HepG2 (cell line): ENCODE data around the gene GYPA. TPM values are rescaled to one million over a fixed set of nuclear protein-coding genes. Genes with fewer than 3 reads are reported as not detected.
"Not testable (repeated sequence)": the region's sequence is repeated elsewhere in the genome, so short reads cannot be mapped to it uniquely, and the experiment has no call there.

ENCODE experiments used
- ATAC-seq: fragments of 200-7000 bp; cut with Tn5 transposase; 3 replicates; pipeline ENCODE4 v1.9.1; 2020; ENCODE audit warnings: mild to moderate bottlenecking, moderate library complexity
- BruUV-seq: library from RNA; stranded (reverse); fragments of 400-500 nt; replicated peaks from 2 replicates; lab custom pipeline; 2021; lab: Mats Ljungman, UMichigan
- CTCF ChIA-PET: fragments of 300-600 bp; formaldehyde crosslinking; extraction: SDS; loops from one replicate; lab custom pipeline; 2021; ENCODE audit warnings: low total read pairs, inconsistent platforms, low intra/inter-chr PET ratio; lab: Yijun Ruan, JAX
- POLR2A ChIA-PET: fragments of 350-600 bp; sonication (Branson Sonifier 250); formaldehyde crosslinking; loops from one replicate; lab custom pipeline; 2020; ENCODE audit warnings: antibody characterized with exemption, inconsistent platforms; lab: Yijun Ruan, JAX
- DNase-seq: peaks from one replicate; pipeline ENCODE4 v3.0.0-alpha.2; 2015; ENCODE audit warnings: low spot score
- FAIRE-seq: peaks from 3 replicates; lab custom pipeline; 2011; peaks lifted over from hg19 to GRCh38; lab: Jason Lieb, UNC
- H2AFZ ChIP-seq: one replicate; pipeline ENCODE4 v1.6.1; 2011; ENCODE audit warnings: low read length, inconsistent platforms
- H3K27ac ChIP-seq: fragments of 300-600 bp; 3 replicates; pipeline ENCODE4 v1.8.0; 2011; ENCODE audit warnings: mixed run types, mild to moderate bottlenecking, mixed read lengths, low read length, inconsistent platforms; ENCODE audit not compliant: insufficient read depth; ENCODE audit errors: extremely low read length
- H3K27me3 ChIP-seq, 2 experiments: fragments of 200-600 bp in 1 of 2; 2 replicates in 1 of 2; 3 replicates in 1 of 2; pipeline versions ENCODE4 v1.6.0 to v1.8.0; 2011; ENCODE audit warnings: low read length in 2 of 2, mild to moderate bottlenecking in 2 of 2, moderate library complexity in 2 of 2, inconsistent platforms in 1 of 2; ENCODE audit not compliant: insufficient read depth in 2 of 2, control insufficient read depth in 1 of 2
- H3K36me3 ChIP-seq, 2 experiments: fragments of 200-600 bp in 1 of 2; replicated peaks in 1 of 2; 2 replicates in 1 of 2; 3 replicates in 1 of 2; pipeline versions ENCODE4 v1.5.1 to v1.8.0; 2011; ENCODE audit warnings: low read length in 2 of 2, inconsistent platforms in 1 of 2; ENCODE audit not compliant: insufficient read depth in 2 of 2, control insufficient read depth in 1 of 2
- H3K4me1 ChIP-seq: 2 replicates; pipeline ENCODE4 v1.5.1; 2012; ENCODE audit warnings: low read length, inconsistent platforms; ENCODE audit not compliant: insufficient read depth
- H3K4me2 ChIP-seq: 2 replicates; pipeline ENCODE4 v1.6.0; 2011; ENCODE audit warnings: low read depth, low read length, inconsistent platforms
- H3K4me3 ChIP-seq, 3 experiments: fragments of 200-600 bp in 1 of 3; sonication (generic), shearing (Covaris generic) in 1 of 3; replicated peaks in 1 of 3; 2 replicates each; pipeline ENCODE4 v1.5.1; 2011 to 2016; ENCODE audit warnings: low read length in 3 of 3, inconsistent platforms in 2 of 3, low read depth in 2 of 3, mild to moderate bottlenecking in 2 of 3, control low read depth in 1 of 3, mixed read lengths in 1 of 3; ENCODE audit not compliant: insufficient read depth in 1 of 3
- H3K79me2 ChIP-seq: one replicate; pipeline ENCODE4 v1.6.1; 2011; ENCODE audit warnings: low read length, inconsistent platforms; ENCODE audit not compliant: insufficient read depth
- H3K9ac ChIP-seq: 2 replicates; pipeline ENCODE4 v1.6.0; 2011; ENCODE audit warnings: mild to moderate bottlenecking, low read depth, low read length, inconsistent platforms; ENCODE audit not compliant: insufficient read depth
- H3K9me3 ChIP-seq: 2 replicates; pipeline ENCODE4 v1.5.1; 2012; ENCODE audit warnings: mild to moderate bottlenecking, low read length
- H4K20me1 ChIP-seq: 2 replicates; pipeline ENCODE4 v1.6.0; 2011; ENCODE audit warnings: inconsistent platforms, mild to moderate bottlenecking, low read length, moderate library complexity; ENCODE audit not compliant: insufficient read depth
- WGBS: methylation state at CpG from one replicate; pipeline ENCODE4 v1.1.6; 2017; ENCODE audit warnings: low lambda C conversion rate; 5-methylcytosine and 5-hydroxymethylcytosine counted together
- in situ Hi-C: cut with HindIII; loops from 2 replicates; pipeline ENCODE4 v1.10.0; 2017; ENCODE audit warnings: low pct_unique_long_range_greater_than_20kb; ENCODE audit not compliant: extremely low pct_ligation_motif_present
- intact Hi-C: fragments of 100-400 bp; cut with micrococcal nuclease; formaldehyde crosslinking; loops from one replicate; pipeline ENCODE4 v1.10.0; 2022; ENCODE audit not compliant: unreplicated experiment
- polyA plus RNA-seq, 8 experiments: library from polyadenylated mRNA; depleted of rRNA in 3 of 8; stranded (reverse) in 7 of 8; unstranded in 1 of 8; fragments of >200 nt; fragmentation: Illumina TruSeq in 4 of 8; extraction: Trizol in 4 of 8; gene quantifications; 2 replicates each; pipeline versions ENCODE4 v1.2.1 to v1.2.3, GENCODE V29; 2011 to 2016; ENCODE audit warnings: low read depth in 4 of 8, missing spikeins in 1 of 8, mixed read lengths in 1 of 8; ENCODE audit not compliant: insufficient read depth in 1 of 8
- total RNA-seq, 5 experiments: library from RNA; depleted of rRNA; stranded (reverse); fragments of >200 nt; fragmentation: Illumina TruSeq; extraction: Trizol; gene quantifications; 2 replicates each; pipeline ENCODE4 v1.2.3, GENCODE V29; 2016; ENCODE audit warnings: low read depth in 1 of 5

GYPA gene
- total and polyA plus RNA-seq, 2 of the 13 experiments (the other 11 are each of a cell fraction or from before 2014, with no cell fraction given) = not detected

DNA sequence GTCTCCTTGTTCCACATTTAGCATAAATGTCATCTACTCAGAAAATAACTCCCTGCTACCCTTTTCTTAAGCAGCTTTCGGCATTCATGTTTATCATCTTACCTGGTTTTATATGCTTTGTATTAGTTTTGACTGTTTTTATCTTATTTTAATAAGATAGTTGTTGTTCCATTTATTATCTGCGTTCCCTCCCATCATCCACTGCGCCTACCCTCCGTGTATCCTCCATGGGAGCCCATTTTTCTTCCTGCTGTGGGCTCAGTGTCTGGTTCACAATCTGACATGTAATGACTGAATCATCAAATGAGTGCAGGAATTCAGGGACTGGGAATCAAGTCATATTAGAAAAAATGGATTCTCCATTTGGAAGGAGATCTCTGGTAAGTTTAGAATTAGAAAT lies 2.3 kb downstream of the GYPA start:
- H2AFZ ChIP-seq, FAIRE-seq, H3K27me3 ChIP-seq, H3K36me3 ChIP-seq, ATAC-seq, H4K20me1 ChIP-seq, BruUV-seq, H3K4me2 ChIP-seq, H3K9me3 ChIP-seq, H3K27ac ChIP-seq, DNase-seq, CTCF ChIA-PET, H3K4me1 ChIP-seq, H3K79me2 ChIP-seq, POLR2A ChIA-PET, H3K4me3 ChIP-seq, intact Hi-C loops, in situ Hi-C loops, H3K9ac ChIP-seq: not testable (repeated sequence)
- 8% methylated on average over 4 of the region's 4 CpGs for WGBS

DNA sequence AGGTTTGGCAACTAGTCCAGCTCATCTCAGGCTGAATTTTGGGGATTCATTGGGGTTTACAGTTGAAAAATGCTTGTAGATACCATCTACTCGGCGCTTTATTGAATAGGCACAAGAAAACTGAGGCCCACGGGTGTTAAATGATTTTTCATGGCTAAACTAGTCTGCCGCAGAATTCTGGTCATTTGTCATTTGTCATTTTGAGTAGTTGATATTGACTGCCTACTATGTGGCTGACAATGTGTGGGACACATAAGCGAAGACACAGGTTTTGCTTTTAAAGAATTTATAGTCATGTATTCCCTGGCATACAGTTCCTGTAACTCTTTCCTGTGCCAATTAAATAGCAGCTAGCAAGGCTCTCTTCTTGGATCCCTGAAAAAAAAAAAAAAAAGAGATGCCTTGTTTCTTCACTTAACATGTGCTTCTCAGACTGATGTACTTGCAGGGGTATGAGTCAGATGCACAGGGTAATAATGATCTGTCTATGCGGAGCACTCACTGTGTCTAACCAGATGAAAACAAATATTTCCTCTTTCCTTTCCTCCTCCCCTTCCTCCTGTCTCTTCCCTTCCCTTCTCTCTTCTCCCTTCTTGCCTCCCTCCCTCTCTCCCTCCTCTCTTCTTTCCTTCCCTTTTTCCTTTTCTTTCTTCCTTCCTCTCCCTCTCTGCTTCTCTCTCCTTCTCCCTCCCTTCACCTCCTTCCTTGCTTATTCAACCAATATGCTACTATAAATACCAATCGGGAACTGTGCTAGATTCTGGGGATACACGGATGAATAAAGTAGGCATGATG lies 3.2 kb downstream of the GYPA start:
- H3K4me2 ChIP-seq, DNase-seq, H3K9ac ChIP-seq, BruUV-seq, H3K79me2 ChIP-seq, in situ Hi-C loops, FAIRE-seq, H2AFZ ChIP-seq, POLR2A ChIA-PET, H3K4me1 ChIP-seq, ATAC-seq, H3K4me3 ChIP-seq, CTCF ChIA-PET, H3K27ac ChIP-seq, H3K9me3 ChIP-seq, H3K36me3 ChIP-seq, H3K27me3 ChIP-seq, H4K20me1 ChIP-seq, intact Hi-C loops: not testable (repeated sequence)
- 37% methylated on average over 8 of the region's 8 CpGs for WGBS
